Measurements from ENCODE around the gene SAMMSON. TPM values are rescaled to one million over a fixed set of nuclear protein-coding genes. Genes with fewer than 3 reads are reported as not detected.

The SAMMSON gene
- total and polyA plus RNA-seq, 4 donors, result 0.12 TPM; not detected in 3

DNA sequence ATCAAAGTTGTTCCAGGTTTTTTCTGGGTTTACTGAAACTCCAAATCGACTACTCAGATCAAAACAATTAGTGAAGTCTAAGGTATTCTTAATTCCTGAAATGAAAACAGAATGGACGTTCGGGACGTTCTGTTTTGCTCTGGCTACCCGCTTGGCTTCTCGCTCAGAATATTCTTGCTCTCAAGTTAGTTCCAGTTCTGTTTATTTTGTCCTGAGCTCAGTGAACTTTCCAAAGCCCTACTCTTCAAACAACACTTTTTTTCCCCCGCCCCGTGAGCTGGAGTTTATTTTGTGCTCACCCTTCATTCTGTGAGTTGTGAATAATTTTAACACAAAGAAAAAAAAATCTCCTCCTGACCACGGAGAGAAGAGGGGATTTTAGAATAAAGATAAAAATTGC is 72.6 kb downstream of the SAMMSON start:
- Histone ChIP-seq H3K4me3 (no peak overlapping the region), H3K4me1 (ENCODE audit: control insufficient read depth in 5 of 5, insufficient read depth in 5 of 5, low read length in 5 of 5) (peaks cover 0 to 12% (median 0%) of the 10 kb centered on the region in 5 donors), H3K27me3 (ENCODE audit: control insufficient read depth in 3 of 3, insufficient read depth in 3 of 3, low read length in 2 of 3) (peaks cover 0 to 41% (median 15%) of the 10 kb centered on the region in 3 donors), H3K27ac (ENCODE audit: low read depth in 1 of 2, low read length in 1 of 2) (no peak overlapping the region), H3K36me3 (ENCODE audit: control insufficient read depth in 4 of 4, insufficient read depth in 4 of 4, low read length in 4 of 4) (no peaks in the 10 kb centered on the region), H3K9ac (ENCODE audit: insufficient read depth in 1 of 2, low read length in 2 of 2) (peak overlapping the region in 1 of 2 donors; percentile 4), H3K9me3 (ENCODE audit: control insufficient read depth in 4 of 4, insufficient read depth in 3 of 4, low read length in 3 of 4) (no peaks in the 10 kb centered on the region)
- ATAC-seq (ENCODE audit: insufficient read depth, low FRiP score) (no peak), DNase-seq (peak; percentile 17 to 63 (median 40))
- TF ChIP-seq, protein P1, sequence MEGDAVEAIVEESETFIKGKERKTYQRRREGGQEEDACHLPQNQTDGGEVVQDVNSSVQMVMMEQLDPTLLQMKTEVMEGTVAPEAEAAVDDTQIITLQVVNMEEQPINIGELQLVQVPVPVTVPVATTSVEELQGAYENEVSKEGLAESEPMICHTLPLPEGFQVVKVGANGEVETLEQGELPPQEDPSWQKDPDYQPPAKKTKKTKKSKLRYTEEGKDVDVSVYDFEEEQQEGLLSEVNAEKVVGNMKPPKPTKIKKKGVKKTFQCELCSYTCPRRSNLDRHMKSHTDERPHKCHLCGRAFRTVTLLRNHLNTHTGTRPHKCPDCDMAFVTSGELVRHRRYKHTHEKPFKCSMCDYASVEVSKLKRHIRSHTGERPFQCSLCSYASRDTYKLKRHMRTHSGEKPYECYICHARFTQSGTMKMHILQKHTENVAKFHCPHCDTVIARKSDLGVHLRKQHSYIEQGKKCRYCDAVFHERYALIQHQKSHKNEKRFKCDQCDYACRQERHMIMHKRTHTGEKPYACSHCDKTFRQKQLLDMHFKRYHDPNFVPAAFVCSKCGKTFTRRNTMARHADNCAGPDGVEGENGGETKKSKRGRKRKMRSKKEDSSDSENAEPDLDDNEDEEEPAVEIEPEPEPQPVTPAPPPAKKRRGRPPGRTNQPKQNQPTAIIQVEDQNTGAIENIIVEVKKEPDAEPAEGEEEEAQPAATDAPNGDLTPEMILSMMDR (IDR thresholded peaks at IDR 0.05; ENCODE audit: control extremely low read depth, extremely low read depth), result no peak
- 12 to 15% methylated on average over 9 of the region's 9 CpGs for WGBS, 2 donors

- Histone ChIP-seq H3K4me3 (no peak overlapping the region), H3K4me1 (ENCODE audit: control insufficient read depth in 5 of 5, insufficient read depth in 5 of 5, low read length in 5 of 5) (peaks cover 0 to 12% (median 0%) of the 10 kb centered on the region in 5 donors), H3K9me3 (ENCODE audit: control insufficient read depth in 4 of 4, insufficient read depth in 3 of 4, low read length in 3 of 4) (no peaks in the 10 kb centered on the region), H3K36me3 (ENCODE audit: control insufficient read depth in 4 of 4, insufficient read depth in 4 of 4, low read length in 4 of 4) (no peaks in the 10 kb centered on the region), H3K27ac (ENCODE audit: low read depth in 1 of 2, low read length in 1 of 2) (no peak overlapping the region), H3K9ac (ENCODE audit: insufficient read depth in 1 of 2, low read length in 2 of 2) (no peak overlapping the region), H3K27me3 (ENCODE audit: control insufficient read depth in 3 of 3, insufficient read depth in 3 of 3, low read length in 2 of 3) (peaks cover 0 to 38% (median 15%) of the 10 kb centered on the region in 3 donors)
- 89 to 96% methylated on average over 2 of the region's 2 CpGs for WGBS, 2 donors
- DNase-seq (no peak), ATAC-seq (ENCODE audit: insufficient read depth, low FRiP score) (no peak)
- TF ChIP-seq, protein P1 (IDR thresholded peaks at IDR 0.05; ENCODE audit: control extremely low read depth, extremely low read depth), result no peak
Observed at GRCh38 chr3:70072754-70073153, 73.2 kb downstream of the SAMMSON start.

- H3K4me3 ChIP-seq, result no peak overlapping the region
- H3K4me1 ChIP-seq (ENCODE audit: control insufficient read depth in 5 of 5, insufficient read depth in 5 of 5, low read length in 5 of 5), result peaks cover 0 to 17% (median 0%) of the 10 kb centered on the region in 5 donors
- peaks cover 0 to 24% (median 7%) of the 10 kb centered on the region in 3 donors for H3K27me3 ChIP-seq (ENCODE audit: control insufficient read depth in 3 of 3, insufficient read depth in 3 of 3, low read length in 2 of 3)
- no peak overlapping the region for H3K27ac ChIP-seq (ENCODE audit: low read depth in 1 of 2, low read length in 1 of 2)
- TF ChIP-seq, protein P1 (IDR thresholded peaks at IDR 0.05; ENCODE audit: control extremely low read depth, extremely low read depth), result no peak
- no peak overlapping the region for H3K9ac ChIP-seq (ENCODE audit: insufficient read depth in 1 of 2, low read length in 2 of 2)
- no peaks in the 10 kb centered on the region for H3K36me3 ChIP-seq (ENCODE audit: control insufficient read depth in 4 of 4, insufficient read depth in 4 of 4, low read length in 4 of 4)
- ATAC-seq (ENCODE audit: insufficient read depth, low FRiP score) (no peak), DNase-seq (no peak)
- peaks cover 0 to 4% (median 0%) of the 10 kb centered on the region in 4 donors for H3K9me3 ChIP-seq (ENCODE audit: control insufficient read depth in 4 of 4, insufficient read depth in 3 of 4, low read length in 3 of 4)
- WGBS, 2 donors, result 46 to 60% methylated on average over 2 of the region's 2 CpGs
Observed at GRCh38 chr3:70075101-70075500, 75.6 kb downstream of the SAMMSON start.

- ATAC-seq (ENCODE audit: insufficient read depth, low FRiP score) (no peak), DNase-seq (no peak)
- TF ChIP-seq, protein P1 (IDR thresholded peaks at IDR 0.05; ENCODE audit: control extremely low read depth, extremely low read depth), result no peak
- WGBS, 2 donors, result 67 to 75% methylated on average over 3 of the region's 3 CpGs
- H3K27me3 ChIP-seq (ENCODE audit: control insufficient read depth in 3 of 3, insufficient read depth in 3 of 3, low read length in 2 of 3), result peaks cover 0 to 15% (median 2%) of the 10 kb centered on the region in 3 donors
- no peak overlapping the region for H3K9ac ChIP-seq (ENCODE audit: insufficient read depth in 1 of 2, low read length in 2 of 2)
- H3K27ac ChIP-seq (ENCODE audit: low read depth in 1 of 2, low read length in 1 of 2), result no peak overlapping the region
- peaks cover 0 to 16% (median 0%) of the 10 kb centered on the region in 5 donors for H3K4me1 ChIP-seq (ENCODE audit: control insufficient read depth in 5 of 5, insufficient read depth in 5 of 5, low read length in 5 of 5)
- H3K36me3 ChIP-seq (ENCODE audit: control insufficient read depth in 4 of 4, insufficient read depth in 4 of 4, low read length in 4 of 4), result no peaks in the 10 kb centered on the region
- H3K9me3 ChIP-seq (ENCODE audit: control insufficient read depth in 4 of 4, insufficient read depth in 3 of 4, low read length in 3 of 4), result peaks cover 0 to 4% (median 0%) of the 10 kb centered on the region in 4 donors
- no peak overlapping the region for H3K4me3 ChIP-seq
Observed at GRCh38 chr3:70076396-70076795, 76.9 kb downstream of the SAMMSON start.
